ENCODE measurements around the gene EEF1E1.

- TF ChIP-seq EP300 (IDR thresholded peaks at IDR 0.05) = no peak
- TF ChIP-seq JUNB (IDR thresholded peaks at IDR 0.05) = no peak
- no peak for TF ChIP-seq CTCF (IDR thresholded peaks at IDR 0.05)
- TF ChIP-seq CEBPB (IDR thresholded peaks at IDR 0.05) = no peak
- TF ChIP-seq RCOR1 (IDR thresholded peaks at IDR 0.05; ENCODE audit: low read depth, low read length) = no peak
- TF ChIP-seq USF2 (IDR thresholded peaks at IDR 0.05) = no peak
- TF ChIP-seq CBX2 (IDR thresholded peaks at IDR 0.05; ENCODE audit: borderline replicate concordance, low read depth) = no peak
- TF ChIP-seq POLR2A (IDR thresholded peaks at IDR 0.05; ENCODE audit: low read length) = no peak
- no peak for TF ChIP-seq RARB (CRISPR knock-in tag; IDR thresholded peaks at IDR 0.05)
- no peak; the same call in 1 of the 2 replicates for TF ChIP-seq FOSL2 (IDR thresholded peaks at IDR 0.05)
- TF ChIP-seq FOSL2 (CRISPR knock-in tag; IDR thresholded peaks at IDR 0.05) = peak; percentile 54
Measured at GRCh38 chr6:8047541-8048292, 54.6 kb downstream of the EEF1E1 start.

Data from A549 (cell line).